HT-29 (cell line): Measurements from ENCODE around the gene TPSG1. TPM values are rescaled to one million over a fixed set of nuclear protein-coding genes. Genes with fewer than 3 reads are reported as not detected.
"Not testable (repeated sequence)": the region's sequence is repeated elsewhere in the genome, so short reads cannot be mapped to it uniquely, and the experiment has no call there.

Experiments
- DNase-seq: peaks from one replicate; pipeline ENCODE4 v3.0.0-alpha.2; 2015; ENCODE audit warnings: low spot score
- total RNA-seq: library from RNA; depleted of rRNA; stranded (reverse); fragments of >200 nt; shearing (Covaris generic); gene quantifications from 2 replicates; pipeline ENCODE4 v1.2.3, GENCODE V29; 2014

The TPSG1 gene
- total RNA-seq, 1 experiment from 2014 or later, result 0.31 TPM

GRCh38 chr16:1230471-1231212, 5.6 kb upstream of the TPSG1 start:
- not testable (repeated sequence) for DNase-seq

- not testable (repeated sequence) for DNase-seq
Measured at GRCh38 chr16:1230084-1230470, 5.0 kb upstream of the TPSG1 start, which contains the start of gene TPSB2. TSS of gene TPSB2 (minus strand) at chr16:1230184. CDS start at chr16:1229951, 233 bp downstream.

- not testable (repeated sequence) for DNase-seq
Measured at GRCh38 chr16:1229476-1229875, 4.4 kb upstream of the TPSG1 start.

- DNase-seq, result not testable (repeated sequence)
Measured at GRCh38 chr16:1228227-1228626, 3.2 kb upstream of the TPSG1 start.

- DNase-seq, result not testable (repeated sequence)
Measured at GRCh38 chr16:1226692-1227091, 1.6 kb upstream of the TPSG1 start.

GRCh38 chr16:1225728-1226311, 752 bp upstream of the TPSG1 start:
- not testable (repeated sequence) for DNase-seq

GRCh38 chr16:1224558-1224957, 510 bp downstream of the TPSG1 start:
- DNase-seq, result no peak

GRCh38 chr16:1223355-1224214, 1.5 kb downstream of the TPSG1 start:
- DNase-seq, result no peak

- DNase-seq, result no peak
Measured at GRCh38 chr16:1222553-1223354, 2.3 kb downstream of the TPSG1 start.

- DNase-seq, result peak; percentile 15
Measured at GRCh38 chr16:1221628-1222552, 3.2 kb downstream of the TPSG1 start.

GRCh38 chr16:1220841-1221627, 4.0 kb downstream of the TPSG1 start:
- no peak for DNase-seq

GRCh38 chr16:1220098-1220728, 4.9 kb downstream of the TPSG1 start:
- DNase-seq, result no peak

GRCh38 chr16:1218930-1219611, 6.0 kb downstream of the TPSG1 start:
- no peak for DNase-seq

- DNase-seq, result no peak
Measured at GRCh38 chr16:1218061-1218929, 6.8 kb downstream of the TPSG1 start.

GRCh38 chr16:1217526-1217925, 7.5 kb downstream of the TPSG1 start:
- no peak for DNase-seq

GRCh38 chr16:1216681-1217400, 8.2 kb downstream of the TPSG1 start:
- no peak for DNase-seq

- DNase-seq, result peak; percentile 36
Measured at GRCh38 chr16:1216296-1216619, 8.8 kb downstream of the TPSG1 start.
